HG03175 (cell line): ENCODE measurements around the gene PANX2.

Experiments used
- ATAC-seq: cut with Tn5 transposase; IDR thresholded peaks from one replicate; pipeline ENCODE4 v1.9.1; 2021; ENCODE audit warnings: mild to moderate bottlenecking, moderate library complexity; ENCODE audit not compliant: unreplicated experiment

PANX2 gene

GRCh38 chr22:50182176-50183081 is 11.9 kb downstream of the PANX2 start:
- ATAC-seq, result no peak

GRCh38 chr22:50183141-50183971 is 12.8 kb downstream of the PANX2 start:
- ATAC-seq, result no peak

GRCh38 chr22:50184004-50184901 is 13.7 kb downstream of the PANX2 start:
- ATAC-seq, result no peak

- no peak for ATAC-seq
These were observed 14.4 kb downstream of the PANX2 start for GRCh38 chr22:50184902-50185374.

DNA sequence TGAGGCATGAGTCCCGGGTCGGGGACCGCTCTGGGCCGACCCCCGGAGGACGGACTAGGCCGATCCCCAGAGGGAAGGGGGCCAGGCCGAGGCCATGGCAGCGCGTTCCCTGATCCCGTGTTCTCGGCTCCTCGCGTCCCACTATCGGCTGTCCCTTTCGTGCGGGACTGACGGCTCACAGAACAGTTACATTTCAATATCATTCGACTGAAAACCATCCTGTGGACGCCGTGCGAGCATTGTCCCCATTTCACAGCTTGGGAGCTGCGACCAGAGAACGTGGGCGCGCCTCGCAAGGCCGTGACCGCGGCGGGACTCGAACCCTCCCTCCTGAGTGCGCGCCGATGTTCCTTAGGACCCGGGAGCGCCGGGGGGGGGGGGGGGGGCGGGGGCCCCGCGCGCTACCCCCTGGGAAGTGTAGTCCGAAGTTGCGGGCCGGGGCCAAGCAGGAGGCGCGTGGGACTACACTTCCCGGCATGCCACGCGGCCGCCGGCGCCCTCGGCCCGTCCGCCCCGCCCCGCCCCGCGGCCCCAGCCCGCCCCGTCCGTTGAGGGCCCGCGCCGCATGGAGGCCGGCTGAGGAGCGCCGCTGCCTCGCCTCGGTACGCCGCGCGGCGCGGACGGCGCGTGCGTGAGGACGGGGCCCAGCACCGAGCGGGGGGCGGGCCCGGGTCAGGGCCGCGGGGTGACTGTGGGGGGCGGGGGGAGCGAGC is 15.0 kb downstream of the PANX2 start, which contains the start of gene TRABD:
TSS of gene TRABD (plus strand) at position 539 of the 713 bp plus-strand sequence. CDS start 7,148 bp downstream, outside the sequence.
- ATAC-seq, result peak; percentile 42

- ATAC-seq, result no peak
These were observed 15.7 kb downstream of the PANX2 start for GRCh38 chr22:50186181-50186714.

DNA sequence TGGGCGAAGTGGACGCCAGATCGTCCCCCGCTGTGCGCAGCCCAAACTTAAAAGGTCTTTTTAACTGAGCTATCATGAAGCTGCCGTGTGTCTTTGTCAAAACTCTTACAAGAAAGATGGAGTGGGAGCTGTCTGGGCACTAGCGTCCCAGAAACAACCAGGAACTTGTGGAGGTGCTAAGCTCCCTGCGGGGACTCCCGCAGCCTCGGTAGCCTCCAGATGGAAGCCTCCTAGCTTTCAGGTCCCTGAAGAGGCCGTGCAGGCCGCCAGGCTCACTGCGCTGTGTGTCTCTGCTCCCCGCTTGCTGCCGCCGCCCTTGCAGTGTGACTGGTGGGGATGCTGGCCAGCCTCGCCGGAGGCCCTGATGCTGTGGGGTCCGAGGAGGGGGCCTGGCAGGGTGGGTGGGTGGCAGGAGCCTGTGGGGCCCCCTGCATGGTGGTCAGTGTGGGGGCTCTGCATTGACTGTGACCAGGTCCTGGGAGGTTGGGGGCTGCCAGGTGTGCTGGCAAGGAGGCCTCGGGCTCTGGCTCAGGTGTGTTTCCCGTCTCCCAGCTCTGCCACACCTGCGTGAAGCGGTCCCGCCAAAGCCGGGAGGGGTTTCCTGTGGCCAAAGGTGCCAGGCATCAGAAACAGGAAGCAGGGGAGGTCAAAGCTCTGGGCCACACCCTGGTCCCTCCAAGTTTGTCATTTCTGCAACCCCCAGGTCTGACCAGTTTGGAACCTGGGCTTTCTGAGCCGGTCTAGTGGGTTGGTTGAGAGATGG is 16.4 kb downstream of the PANX2 start:
- ATAC-seq, result no peak

DNA sequence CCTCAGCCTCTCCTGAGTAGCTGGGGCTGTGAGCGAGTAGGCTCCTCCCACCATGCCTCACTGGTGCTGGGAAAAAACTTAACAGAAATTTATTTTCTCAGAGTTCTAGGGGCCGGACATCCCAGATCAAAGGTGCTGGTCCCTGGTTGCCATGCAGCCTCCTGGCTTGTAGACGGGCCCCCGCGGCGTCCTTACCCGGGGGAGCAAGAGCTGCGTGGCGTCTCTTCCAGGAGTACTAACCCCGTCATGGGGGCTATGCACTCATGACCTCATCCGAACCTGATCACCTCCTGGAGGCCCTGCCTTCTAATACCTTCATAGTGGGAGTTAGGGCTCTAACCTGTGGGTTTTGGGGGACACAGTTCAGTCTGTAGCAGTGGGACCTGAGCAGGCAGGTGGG is 17.8 kb downstream of the PANX2 start:
- ATAC-seq, result no peak

DNA sequence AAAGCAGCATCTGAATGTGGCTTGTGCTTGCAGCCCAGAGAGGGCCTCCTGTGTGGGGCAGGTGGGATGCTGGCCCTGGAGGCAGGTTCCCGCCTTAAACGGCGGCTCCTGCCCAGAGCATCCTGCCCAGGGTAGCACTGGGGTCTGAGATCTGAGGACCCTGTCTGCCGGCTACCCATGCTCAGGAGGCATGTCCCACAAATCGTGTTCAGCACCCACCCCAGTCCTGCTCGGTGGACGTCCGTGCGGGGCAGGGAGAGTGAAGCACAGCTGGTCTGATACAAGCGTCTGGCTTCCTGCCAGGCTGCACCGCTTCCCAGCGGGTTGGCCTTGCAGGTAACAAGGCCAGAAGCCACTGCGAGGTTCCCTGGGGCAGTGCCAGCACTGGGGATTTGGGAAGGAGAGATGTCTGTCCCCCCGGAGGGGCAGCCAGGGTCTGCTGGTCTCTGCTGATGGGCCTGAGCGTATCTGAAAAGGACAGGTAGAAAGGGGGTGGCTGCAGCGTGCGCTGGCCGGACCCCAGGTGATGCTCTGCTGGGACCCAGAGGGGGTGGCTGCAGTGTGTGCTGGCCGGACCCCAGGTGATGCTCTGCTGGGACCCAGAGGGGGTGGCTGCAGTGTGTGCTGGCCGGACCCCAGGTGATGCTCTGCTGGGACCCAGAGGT is 18.8 kb downstream of the PANX2 start:
- no peak for ATAC-seq

- ATAC-seq, result peak; percentile 4
These were observed 19.3 kb downstream of the PANX2 start for GRCh38 chr22:50189849-50190181.

DNA sequence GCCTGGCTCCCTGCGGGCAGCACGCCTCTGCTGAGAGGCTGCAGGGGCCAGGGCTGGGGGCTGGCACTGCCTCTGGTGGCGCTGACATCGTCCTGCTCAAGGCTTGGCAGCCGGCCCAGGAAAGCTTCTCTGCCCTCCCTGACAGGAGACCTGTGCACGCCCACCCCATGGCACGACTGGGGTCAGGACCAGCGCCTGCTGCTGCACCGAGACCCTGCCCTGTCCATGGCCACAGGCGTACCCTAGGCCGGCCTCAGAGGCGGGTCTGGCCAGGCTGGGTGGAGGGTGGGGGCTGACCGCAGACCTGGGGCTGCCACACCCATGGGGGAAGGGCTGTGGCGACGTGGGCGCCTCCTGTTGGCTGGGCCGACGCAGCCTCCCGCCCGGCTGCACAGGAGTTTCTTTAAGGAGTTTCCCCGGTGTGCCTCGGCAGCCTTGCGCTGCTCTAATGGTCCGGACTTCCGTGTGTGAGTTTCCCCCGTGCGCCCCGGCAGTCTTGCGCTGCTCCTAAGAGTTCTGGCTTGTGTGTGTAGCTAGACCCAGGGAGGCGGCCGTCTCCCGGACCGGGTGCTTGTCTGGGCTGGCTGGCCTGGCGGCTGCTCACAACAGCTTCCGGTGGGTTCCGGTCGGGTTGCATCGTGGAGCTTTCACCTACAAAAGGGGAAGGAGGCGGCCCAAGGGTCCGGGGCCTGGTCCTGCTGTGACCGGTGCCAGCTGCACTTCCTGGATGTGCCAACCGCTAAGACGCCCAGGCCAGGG is 19.8 kb downstream of the PANX2 start:
- peak; percentile 51 for ATAC-seq

DNA sequence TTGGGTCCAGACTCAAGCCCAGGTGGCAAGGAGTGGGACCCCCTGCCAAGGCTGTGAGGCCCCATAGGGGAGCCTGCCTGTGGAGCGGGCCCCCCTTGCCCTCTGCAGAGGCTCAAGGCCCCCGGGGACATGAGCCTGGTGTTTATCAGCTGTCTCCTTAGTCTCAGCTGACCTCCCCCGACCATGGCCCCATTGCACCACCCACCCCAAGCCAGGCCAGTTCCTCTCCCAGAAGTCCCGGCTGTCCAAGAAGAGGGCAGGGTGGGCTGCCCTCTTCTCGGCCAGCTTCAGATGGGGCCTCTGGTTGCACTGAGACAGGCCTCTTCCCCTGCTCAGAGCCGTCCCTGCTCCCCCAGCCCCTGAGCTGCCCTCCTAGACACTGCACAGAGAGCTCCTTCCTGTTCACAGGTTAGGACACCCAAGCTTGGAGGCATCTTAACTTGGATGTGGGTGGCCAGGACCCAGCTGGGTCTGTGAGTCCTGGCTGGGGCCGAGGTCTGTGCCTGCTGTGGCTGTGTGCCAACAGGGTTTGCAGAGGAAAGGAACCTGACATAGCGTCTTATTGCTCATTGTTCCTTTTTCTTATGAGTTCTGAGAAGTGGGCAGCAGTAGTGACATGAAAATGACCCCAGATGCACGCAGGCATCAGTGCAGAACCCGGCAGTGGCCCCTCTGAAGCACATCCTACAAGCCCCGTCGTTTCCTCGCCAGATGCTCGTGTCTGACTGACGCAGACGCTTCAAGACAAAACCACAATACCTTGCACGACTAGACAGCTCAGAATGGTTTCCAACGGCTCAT is 20.6 kb downstream of the PANX2 start:
- ATAC-seq, result peak; percentile 32

DNA sequence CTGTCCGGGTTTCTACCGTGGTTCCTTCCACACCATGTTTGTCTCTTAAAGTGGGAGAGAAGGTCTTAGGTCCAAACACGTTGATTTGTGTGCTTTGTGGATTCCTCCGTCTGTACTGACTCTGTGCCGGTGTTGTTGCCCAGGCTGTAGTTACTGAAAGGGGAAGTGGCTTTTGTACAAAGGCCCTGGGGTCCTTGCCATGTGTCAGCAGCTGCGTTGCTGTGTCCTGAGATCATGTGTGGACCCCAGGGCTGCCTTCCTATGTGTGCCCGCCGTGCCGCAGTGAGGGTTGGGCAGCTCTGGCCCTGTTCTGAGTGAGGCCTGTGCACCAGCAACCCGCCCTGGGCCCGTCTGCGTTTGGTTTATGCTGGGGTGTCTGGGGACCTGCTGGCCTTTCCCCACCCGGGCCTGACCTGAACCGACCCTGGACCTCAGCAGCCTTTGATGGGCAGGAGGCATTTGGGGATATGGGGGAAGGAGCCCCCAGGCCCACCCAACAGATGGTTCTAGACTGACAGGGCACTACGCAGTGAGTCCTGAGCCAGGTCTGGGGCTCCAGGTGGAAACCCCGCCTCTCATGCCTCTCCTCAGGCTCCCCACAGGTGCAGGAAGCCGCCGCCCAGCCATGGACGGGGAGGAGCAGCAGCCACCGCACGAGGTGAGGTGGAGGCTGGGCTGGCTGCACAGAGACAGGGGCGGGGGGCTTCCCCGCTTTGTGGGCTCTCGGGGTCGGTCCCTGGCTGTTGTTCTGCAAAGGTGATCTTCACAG is 22.1 kb downstream of the PANX2 start:
- no peak for ATAC-seq

- no peak for ATAC-seq
These were observed 23.1 kb downstream of the PANX2 start for GRCh38 chr22:50193621-50194020.

DNA sequence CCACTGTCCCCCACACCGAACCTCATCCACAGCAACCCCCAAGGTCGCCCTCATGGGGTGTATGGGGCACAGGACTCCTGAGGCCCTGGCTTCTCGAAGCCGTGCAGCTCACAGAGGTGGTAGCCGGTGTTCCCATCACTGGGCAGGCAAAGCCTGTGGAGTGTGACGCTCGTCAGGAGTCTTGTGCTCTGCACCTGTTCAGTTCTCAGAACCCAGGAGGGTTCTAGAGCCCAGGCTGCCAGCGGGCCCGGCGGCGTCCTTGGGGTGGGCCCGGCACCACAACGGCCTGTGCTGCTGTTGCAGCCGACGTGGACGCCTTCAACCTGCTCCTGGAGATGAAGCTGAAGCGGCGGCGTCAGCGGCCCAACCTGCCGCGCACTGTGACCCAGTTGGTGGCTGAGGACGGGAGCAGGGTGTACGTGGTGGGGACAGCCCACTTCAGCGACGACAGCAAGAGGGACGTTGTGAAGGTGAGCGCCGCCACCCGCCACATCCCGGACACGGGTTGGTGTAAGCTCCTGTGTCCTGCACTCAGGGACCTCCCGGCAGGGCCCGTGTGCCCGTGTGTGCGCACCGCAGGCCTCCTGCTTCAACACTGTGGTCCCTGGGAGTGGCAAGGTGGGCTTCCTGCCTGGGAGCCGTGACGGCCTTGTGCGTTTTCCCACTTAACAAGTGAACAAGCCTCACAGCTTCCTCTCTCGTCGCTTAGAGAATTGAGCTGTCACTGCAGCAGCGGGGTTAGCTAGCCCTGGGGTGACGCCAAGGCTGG is 23.7 kb downstream of the PANX2 start:
- no peak for ATAC-seq
